Liver (tissue), 9 donors: ENCODE results near the gene LAMC1. TPM values are rescaled to one million over a fixed set of nuclear protein-coding genes. Genes with fewer than 3 reads are reported as not detected.

Experiments used
- DNase-seq: peaks from one replicate; pipeline ENCODE4 v3.0.0-alpha.2; 2017; ENCODE audit warnings: low spot score
- H3K27ac ChIP-seq, 2 donors: one replicate each; pipeline ENCODE4 v1.7.0; 2013; ENCODE audit warnings: inconsistent platforms in 2 of 2, low read length in 2 of 2, control low read depth in 1 of 2, low read depth in 1 of 2, mild to moderate bottlenecking in 1 of 2
- H3K27me3 ChIP-seq, 4 donors: one replicate each; pipeline versions ENCODE4 v1.6.1 to v1.7.0; 2013; ENCODE audit warnings: low read length in 3 of 4, inconsistent platforms in 1 of 4, mild to moderate bottlenecking in 1 of 4, moderate library complexity in 1 of 4; ENCODE audit not compliant: control insufficient read depth in 4 of 4, insufficient read depth in 4 of 4
- H3K36me3 ChIP-seq, 4 donors: one replicate each; pipeline versions ENCODE4 v1.6.1 to v1.7.0; 2013; ENCODE audit warnings: low read length in 3 of 4, mild to moderate bottlenecking in 3 of 4, low read depth in 1 of 4, moderate library complexity in 1 of 4; ENCODE audit not compliant: control insufficient read depth in 4 of 4, insufficient read depth in 3 of 4
- H3K4me1 ChIP-seq, 4 donors: one replicate each; pipeline versions ENCODE4 v1.6.1 to v1.7.0; 2013; ENCODE audit warnings: low read length in 3 of 4, mild to moderate bottlenecking in 3 of 4, moderate library complexity in 1 of 4; ENCODE audit not compliant: control insufficient read depth in 4 of 4, insufficient read depth in 4 of 4
- H3K4me3 ChIP-seq, 3 donors: one replicate each; pipeline versions ENCODE4 v1.6.1 to v1.7.0; 2013; ENCODE audit warnings: low read length in 3 of 3, control low read depth in 1 of 3, low read depth in 1 of 3, mild to moderate bottlenecking in 1 of 3
- H3K9ac ChIP-seq, 2 donors: one replicate each; pipeline ENCODE4 v1.7.0; 2013; ENCODE audit warnings: low read length in 2 of 2, mild to moderate bottlenecking in 2 of 2, moderate library complexity in 2 of 2, control low read depth in 1 of 2, low read depth in 1 of 2
- H3K9me3 ChIP-seq, 4 donors: one replicate each; pipeline versions ENCODE4 v1.6.1 to v1.7.0; 2013; ENCODE audit warnings: low read length in 3 of 4; ENCODE audit not compliant: control insufficient read depth in 4 of 4
- CTCF ChIP-seq: fragments of 150-350 bp; IDR thresholded peaks from 2 replicates; pipeline ENCODE4 v1.5.1; 2017; ENCODE audit warnings: improper control_type of control experiment, low read depth, low read length; ENCODE audit not compliant: missing input control
- EGR1 ChIP-seq, 2 donors: IDR thresholded peaks; 2 replicates each; pipeline ENCODE4 v1.6.1; 2016 to 2018; ENCODE audit warnings: antibody characterized with exemption in 2 of 2, low read depth in 2 of 2
- FOXA2 ChIP-seq: IDR thresholded peaks from 2 replicates; pipeline ENCODE4 v1.6.1; 2016; ENCODE audit warnings: antibody characterized with exemption
- HNF4A ChIP-seq, 2 donors: conservative IDR thresholded peaks; 2 replicates each; pipeline ENCODE4 v1.6.1; 2016; ENCODE audit warnings: antibody characterized with exemption in 2 of 2, mild to moderate bottlenecking in 2 of 2
- HNF4G ChIP-seq: IDR thresholded peaks from 2 replicates; pipeline ENCODE4 v1.6.1; 2016; ENCODE audit warnings: antibody characterized with exemption
- RAD21 ChIP-seq, 2 donors: IDR thresholded peaks; 2 replicates each; pipeline ENCODE4 v1.6.1; 2016; ENCODE audit warnings: antibody characterized with exemption in 2 of 2, mild to moderate bottlenecking in 2 of 2
- WGBS: extraction: QIAGEN DNeasy Blood & Tissue Kit; methylation state at CpG from one replicate; pipeline ENCODE4 v1.1.7; 2013; 5-methylcytosine and 5-hydroxymethylcytosine counted together
- polyA plus RNA-seq, 2 donors: library from polyadenylated mRNA; stranded (reverse) in 1 of 2; unstranded in 1 of 2; fragments of 200-250 nt in 1 of 2; fragments of >200 nt in 1 of 2; fragmentation: Nextera tagmentation in 1 of 2; extraction: Ambion mirVana in 1 of 2; gene quantifications; one replicate each; pipeline versions ENCODE4 v1.2.1 to v1.2.3, GENCODE V29; 2013 to 2015
- total RNA-seq, 2 donors: library from RNA; depleted of rRNA; stranded (reverse); fragments of >200 nt; gene quantifications; one replicate each; pipeline ENCODE4 v1.2.3, GENCODE V29; 2014
- TF ChIP-seq, protein P1 (sequence below): IDR thresholded peaks from 2 replicates; pipeline ENCODE4 v1.6.1; 2016; ENCODE audit warnings: antibody characterized with exemption, mild to moderate bottlenecking
- TF ChIP-seq, protein P2 (sequence below): IDR thresholded peaks from 2 replicates; pipeline ENCODE4 v1.6.1; 2016; ENCODE audit warnings: antibody characterized with exemption
- TF ChIP-seq, protein P3 (sequence below): IDR thresholded peaks from 2 replicates; pipeline ENCODE4 v1.6.1; 2016; ENCODE audit warnings: antibody characterized with exemption
- donor health status: healthy.
- donor health status: healthy.
- donor health status: healthy.
- donor health status: healthy.
- donor health status: healthy.

LAMC1 gene
- total and polyA plus RNA-seq, 4 donors: 5.3 to 35.1 (median 19.7) TPM

- 90% methylated on average over 2 of the region's 2 CpGs for WGBS
- DNase-seq: no peak
- Histone ChIP-seq H3K9ac (no peak overlapping the region), H3K4me3 (no peak overlapping the region), H3K9me3 (no peaks in the 10 kb centered on the region), H3K27ac (no peak overlapping the region), H3K36me3 (peaks cover 6 to 21% (median 14%) of the 10 kb centered on the region in 4 donors), H3K27me3 (no peaks in the 10 kb centered on the region), H3K4me1 (peaks cover 0 to 5% (median 0%) of the 10 kb centered on the region in 4 donors)
- no peak for TF ChIP-seq HNF4A (conservative IDR thresholded peaks at IDR 0.05)
- TF ChIP-seq CTCF: no peak
- TF ChIP-seq FOXA2: no peak
- TF ChIP-seq, protein P1, sequence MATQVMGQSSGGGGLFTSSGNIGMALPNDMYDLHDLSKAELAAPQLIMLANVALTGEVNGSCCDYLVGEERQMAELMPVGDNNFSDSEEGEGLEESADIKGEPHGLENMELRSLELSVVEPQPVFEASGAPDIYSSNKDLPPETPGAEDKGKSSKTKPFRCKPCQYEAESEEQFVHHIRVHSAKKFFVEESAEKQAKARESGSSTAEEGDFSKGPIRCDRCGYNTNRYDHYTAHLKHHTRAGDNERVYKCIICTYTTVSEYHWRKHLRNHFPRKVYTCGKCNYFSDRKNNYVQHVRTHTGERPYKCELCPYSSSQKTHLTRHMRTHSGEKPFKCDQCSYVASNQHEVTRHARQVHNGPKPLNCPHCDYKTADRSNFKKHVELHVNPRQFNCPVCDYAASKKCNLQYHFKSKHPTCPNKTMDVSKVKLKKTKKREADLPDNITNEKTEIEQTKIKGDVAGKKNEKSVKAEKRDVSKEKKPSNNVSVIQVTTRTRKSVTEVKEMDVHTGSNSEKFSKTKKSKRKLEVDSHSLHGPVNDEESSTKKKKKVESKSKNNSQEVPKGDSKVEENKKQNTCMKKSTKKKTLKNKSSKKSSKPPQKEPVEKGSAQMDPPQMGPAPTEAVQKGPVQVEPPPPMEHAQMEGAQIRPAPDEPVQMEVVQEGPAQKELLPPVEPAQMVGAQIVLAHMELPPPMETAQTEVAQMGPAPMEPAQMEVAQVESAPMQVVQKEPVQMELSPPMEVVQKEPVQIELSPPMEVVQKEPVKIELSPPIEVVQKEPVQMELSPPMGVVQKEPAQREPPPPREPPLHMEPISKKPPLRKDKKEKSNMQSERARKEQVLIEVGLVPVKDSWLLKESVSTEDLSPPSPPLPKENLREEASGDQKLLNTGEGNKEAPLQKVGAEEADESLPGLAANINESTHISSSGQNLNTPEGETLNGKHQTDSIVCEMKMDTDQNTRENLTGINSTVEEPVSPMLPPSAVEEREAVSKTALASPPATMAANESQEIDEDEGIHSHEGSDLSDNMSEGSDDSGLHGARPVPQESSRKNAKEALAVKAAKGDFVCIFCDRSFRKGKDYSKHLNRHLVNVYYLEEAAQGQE: no peak
- TF ChIP-seq, protein P2, sequence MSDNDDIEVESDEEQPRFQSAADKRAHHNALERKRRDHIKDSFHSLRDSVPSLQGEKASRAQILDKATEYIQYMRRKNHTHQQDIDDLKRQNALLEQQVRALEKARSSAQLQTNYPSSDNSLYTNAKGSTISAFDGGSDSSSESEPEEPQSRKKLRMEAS: no peak
Observed at GRCh38 chr1:183142171-183142570, 119.0 kb downstream of the LAMC1 start.

- no peaks in the 10 kb centered on the region for H3K27me3 ChIP-seq
- no peak overlapping the region for H3K4me3 ChIP-seq
- TF ChIP-seq, protein P1: no peak
- TF ChIP-seq EGR1 (IDR thresholded peaks at IDR 0.05; ENCODE audit: low read depth in 2 of 2): no peak
- no peak for TF ChIP-seq RAD21 (IDR thresholded peaks at IDR 0.05)
- TF ChIP-seq, protein P3, sequence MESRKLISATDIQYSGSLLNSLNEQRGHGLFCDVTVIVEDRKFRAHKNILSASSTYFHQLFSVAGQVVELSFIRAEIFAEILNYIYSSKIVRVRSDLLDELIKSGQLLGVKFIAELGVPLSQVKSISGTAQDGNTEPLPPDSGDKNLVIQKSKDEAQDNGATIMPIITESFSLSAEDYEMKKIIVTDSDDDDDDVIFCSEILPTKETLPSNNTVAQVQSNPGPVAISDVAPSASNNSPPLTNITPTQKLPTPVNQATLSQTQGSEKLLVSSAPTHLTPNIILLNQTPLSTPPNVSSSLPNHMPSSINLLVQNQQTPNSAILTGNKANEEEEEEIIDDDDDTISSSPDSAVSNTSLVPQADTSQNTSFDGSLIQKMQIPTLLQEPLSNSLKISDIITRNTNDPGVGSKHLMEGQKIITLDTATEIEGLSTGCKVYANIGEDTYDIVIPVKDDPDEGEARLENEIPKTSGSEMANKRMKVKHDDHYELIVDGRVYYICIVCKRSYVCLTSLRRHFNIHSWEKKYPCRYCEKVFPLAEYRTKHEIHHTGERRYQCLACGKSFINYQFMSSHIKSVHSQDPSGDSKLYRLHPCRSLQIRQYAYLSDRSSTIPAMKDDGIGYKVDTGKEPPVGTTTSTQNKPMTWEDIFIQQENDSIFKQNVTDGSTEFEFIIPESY: no peak
- no peak for TF ChIP-seq HNF4G
- no peak for TF ChIP-seq CTCF
- H3K4me1 ChIP-seq: peaks cover 0 to 1% (median 0%) of the 10 kb centered on the region in 4 donors
- H3K9me3 ChIP-seq: no peaks in the 10 kb centered on the region
- 91% methylated on average over 7 of the region's 7 CpGs for WGBS
- H3K36me3 ChIP-seq: peaks cover 6 to 14% (median 14%) of the 10 kb centered on the region in 4 donors
- H3K9ac ChIP-seq: no peak overlapping the region
- no peak overlapping the region for H3K27ac ChIP-seq
- DNase-seq: no peak
Observed at GRCh38 chr1:183143576-183144315, 120.5 kb downstream of the LAMC1 start.
